Lung (tissue), 12 donors: ENCODE data around the gene CCL19. TPM values are rescaled to one million over a fixed set of nuclear protein-coding genes. Genes with fewer than 3 reads are reported as not detected.
A peak's percentile ranks its signal among the peaks of the same experiment; 100 is the strongest.

Experiments used
- ATAC-seq: fragments of 200-7000 bp; cut with Tn5 transposase; one replicate; pipeline ENCODE4 v1.9.1; 2020; ENCODE audit warnings: moderate number of reproducible peaks; ENCODE audit not compliant: insufficient read depth, low FRiP score
- DNase-seq, 3 donors: peaks; one replicate each; pipeline ENCODE4 v3.0.0-alpha.2; 2013 to 2017
- H3K27ac ChIP-seq, 2 donors: one replicate each; pipeline ENCODE4 v1.5.1; 2013; ENCODE audit warnings: mild to moderate bottlenecking in 2 of 2, moderate library complexity in 2 of 2, control low read depth in 1 of 2, inconsistent platforms in 1 of 2, low read depth in 1 of 2, low read length in 1 of 2
- H3K27me3 ChIP-seq, 3 donors: one replicate each; pipeline ENCODE4 v1.5.1; 2013; ENCODE audit warnings: low read length in 2 of 3; ENCODE audit not compliant: control insufficient read depth in 3 of 3, insufficient read depth in 3 of 3
- H3K36me3 ChIP-seq, 4 donors: one replicate each; pipeline ENCODE4 v1.5.1; 2013; ENCODE audit warnings: low read length in 4 of 4, mild to moderate bottlenecking in 1 of 4, moderate library complexity in 1 of 4; ENCODE audit not compliant: control insufficient read depth in 4 of 4, insufficient read depth in 4 of 4
- H3K4me1 ChIP-seq, 5 donors: one replicate each; pipeline ENCODE4 v1.5.1; 2013; ENCODE audit warnings: low read length in 5 of 5, mild to moderate bottlenecking in 2 of 5, moderate library complexity in 1 of 5; ENCODE audit not compliant: control insufficient read depth in 5 of 5, insufficient read depth in 5 of 5
- H3K4me3 ChIP-seq: one replicate; pipeline ENCODE4 v1.5.1; 2013; ENCODE audit warnings: mild to moderate bottlenecking, control low read depth, moderate library complexity
- H3K9ac ChIP-seq, 2 donors: one replicate each; pipeline ENCODE4 v1.5.1; 2013; ENCODE audit warnings: low read length in 2 of 2, control low read depth in 1 of 2; ENCODE audit not compliant: insufficient read depth in 1 of 2
- H3K9me3 ChIP-seq, 4 donors: one replicate each; pipeline ENCODE4 v1.5.1; 2013; ENCODE audit warnings: low read length in 3 of 4, mild to moderate bottlenecking in 1 of 4, moderate library complexity in 1 of 4; ENCODE audit not compliant: control insufficient read depth in 4 of 4, insufficient read depth in 3 of 4
- CTCF ChIP-seq: IDR thresholded peaks from 2 replicates; pipeline ENCODE4 v1.5.1; 2012; ENCODE audit warnings: mild to moderate bottlenecking; ENCODE audit errors: control extremely low read depth, extremely low read depth
- WGBS, 2 donors: extraction: QIAGEN DNeasy Blood & Tissue Kit; methylation state at CpG; one replicate each; pipeline ENCODE4 v1.1.7; 2013; 5-methylcytosine and 5-hydroxymethylcytosine counted together
- polyA plus RNA-seq, 2 donors: library from polyadenylated mRNA; stranded (reverse); fragments of 200-250 nt; gene quantifications; one replicate each; pipeline ENCODE4 v1.2.1, GENCODE V29; 2013
- total RNA-seq, 2 donors: library from RNA; depleted of rRNA in 1 of 2; stranded (reverse); fragments of >200 nt in 1 of 2; gene quantifications; one replicate each; pipeline ENCODE4 v1.2.1, GENCODE V29; 2014 to 2021
- donor health status: control.
- donor health status: control.
- donor health status: Bipolar disorder and iron deficiency.
- donor health status: healthy.
- donor health status: DM: yes; HTN: yes; CAD: no.

The CCL19 gene
- total and polyA plus RNA-seq, 4 donors: 6.5 to 81.5 (median 26.6) TPM

GRCh38 chr9:34715639-34716215, 24.7 kb upstream of the CCL19 start:
- Histone ChIP-seq H3K27me3 (peaks cover 0 to 2% (median 0%) of the 10 kb centered on the region in 3 donors), H3K9me3 (no peaks in the 10 kb centered on the region), H3K4me1 (peaks cover 0 to 9% (median 6%) of the 10 kb centered on the region in 5 donors), H3K4me3 (no peak overlapping the region), H3K9ac (no peak overlapping the region), H3K27ac (no peak overlapping the region), H3K36me3 (no peaks in the 10 kb centered on the region)
- TF ChIP-seq CTCF: no peak
- no peak for ATAC-seq
- no peak for DNase-seq
- 85 to 95% methylated on average over 7 of the region's 7 CpGs for WGBS, 2 donors

GRCh38 chr9:34714007-34714406, 22.9 kb upstream of the CCL19 start:
- H3K4me1 ChIP-seq: peaks cover 0 to 18% (median 12%) of the 10 kb centered on the region in 5 donors
- TF ChIP-seq CTCF: no peak
- no peaks in the 10 kb centered on the region for H3K36me3 ChIP-seq
- H3K4me3 ChIP-seq: no peak overlapping the region
- peaks cover 0 to 2% (median 0%) of the 10 kb centered on the region in 3 donors for H3K27me3 ChIP-seq
- no peaks in the 10 kb centered on the region for H3K9me3 ChIP-seq
- no peak overlapping the region for H3K27ac ChIP-seq
- DNase-seq (no peak), ATAC-seq (no peak)
- no peak overlapping the region for H3K9ac ChIP-seq

- no peaks in the 10 kb centered on the region for H3K9me3 ChIP-seq
- DNase-seq (no peak), ATAC-seq (no peak)
- no peak overlapping the region for H3K4me3 ChIP-seq
- peaks cover 0 to 2% (median 0%) of the 10 kb centered on the region in 3 donors for H3K27me3 ChIP-seq
- 60 to 84% methylated on average over 1 of the region's 1 CpG for WGBS, 2 donors
- TF ChIP-seq CTCF: no peak
- no peaks in the 10 kb centered on the region for H3K36me3 ChIP-seq
- no peak overlapping the region for H3K9ac ChIP-seq
- H3K4me1 ChIP-seq: peaks cover 3 to 21% (median 4%) of the 10 kb centered on the region in 5 donors
- no peak overlapping the region for H3K27ac ChIP-seq
Measured at GRCh38 chr9:34712140-34712539, 21.1 kb upstream of the CCL19 start.

GRCh38 chr9:34710023-34710422, 18.9 kb upstream of the CCL19 start, which contains the start of gene CCL21:
Gene CCL21 (minus strand): TSS chr9:34710136. CDS start chr9:34710066, 70 bp downstream.
- 55 to 59% methylated on average over 2 of the region's 2 CpGs for WGBS, 2 donors
- Histone ChIP-seq H3K27ac (peak within 1 kb of the TSS in 1 of 2 donors; percentile 14), H3K36me3 (no peaks in the 10 kb centered on the region), H3K4me3 (no peak within 1 kb of the TSS), H3K9ac (no peak within 1 kb of the TSS), H3K27me3 (peaks cover 0 to 2% (median 0%) of the 10 kb centered on the region in 3 donors), H3K4me1 (peaks cover 3 to 21% (median 4%) of the 10 kb centered on the region in 5 donors), H3K9me3 (no peaks in the 10 kb centered on the region)
- no peak for TF ChIP-seq CTCF
- ATAC-seq: no peak
- DNase-seq: peak; percentile 82 to 94 (median 92)
